GM12878 (cell line): ENCODE measurements around the gene METRNL. TPM values are rescaled to one million over a fixed set of nuclear protein-coding genes. Genes with fewer than 3 reads are reported as not detected.

Experiments used
- ATAC-seq: fragments of 200-7000 bp; cut with Tn5 transposase; 3 replicates; pipeline ENCODE4 v1.9.1; 2020; ENCODE audit warnings: mild to moderate bottlenecking, moderate library complexity
- BruUV-seq: library from RNA; stranded (reverse); fragments of 400-500 nt; replicated peaks from 2 replicates; lab custom pipeline; 2021; lab: Mats Ljungman, UMichigan
- CTCF ChIA-PET: fragments of 300-600 bp; sonication (Branson Sonifier 250); formaldehyde crosslinking; extraction: SDS; loops from one replicate; lab custom pipeline; 2021; ENCODE audit warnings: inconsistent platforms; lab: Yijun Ruan, JAX
- POLR2A ChIA-PET: fragments of 350-600 bp; formaldehyde crosslinking; extraction: SDS; loops from one replicate; lab custom pipeline; 2021; ENCODE audit warnings: inconsistent platforms; lab: Charles Lee
- RAD21 ChIA-PET: fragments of 300-600 bp; sonication (Branson Sonifier 250); formaldehyde crosslinking; loops from one replicate; lab custom pipeline; 2023; ENCODE audit warnings: antibody characterized with exemption; ENCODE audit not compliant: unreplicated experiment; lab: Charles Lee
- SMC1A ChIA-PET: fragments of 300-600 bp; sonication (Branson Sonifier 250); formaldehyde crosslinking; loops from one replicate; lab custom pipeline; 2023; ENCODE audit not compliant: unreplicated experiment, uncharacterized antibody; lab: Charles Lee
- DNase-seq: peaks from one replicate; pipeline ENCODE4 v3.0.0-alpha.2; 2011; ENCODE audit warnings: low read depth, low spot score
- FAIRE-seq: peaks from 3 replicates; lab custom pipeline; 2011; peaks lifted over from hg19 to GRCh38; lab: Jason Lieb, UNC
- H2AFZ ChIP-seq: 2 replicates; pipeline ENCODE4 v1.6.0; 2011; ENCODE audit warnings: low read depth, low read length, control low read depth; ENCODE audit not compliant: control insufficient read depth
- H3K27ac ChIP-seq: 2 replicates; pipeline ENCODE4 v1.5.1; 2011; ENCODE audit warnings: control low read depth; ENCODE audit not compliant: control insufficient read depth, insufficient read depth
- H3K27me3 ChIP-seq, 2 experiments: replicated peaks in 1 of 2; 2 replicates each; pipeline versions ENCODE4 v1.6.0 to v1.6.1; 2011; ENCODE audit warnings: low read length in 1 of 2; ENCODE audit not compliant: control insufficient read depth in 2 of 2, insufficient read depth in 2 of 2
- H3K36me3 ChIP-seq, 2 experiments: 2 replicates each; pipeline ENCODE4 v1.5.1; 2011; ENCODE audit warnings: low read length in 1 of 2; ENCODE audit not compliant: control insufficient read depth in 2 of 2, insufficient read depth in 2 of 2
- H3K4me1 ChIP-seq: 2 replicates; pipeline ENCODE4 v1.6.1; 2011; ENCODE audit warnings: mild to moderate bottlenecking, low read length, moderate library complexity, mixed read lengths; ENCODE audit not compliant: control insufficient read depth, insufficient read depth
- H3K4me2 ChIP-seq: 2 replicates; pipeline ENCODE4 v1.6.0; 2011; ENCODE audit warnings: control low read depth; ENCODE audit not compliant: control insufficient read depth, insufficient read depth
- H3K4me3 ChIP-seq: fragments of 200-600 bp; sonication (generic); 2 replicates; pipeline ENCODE4 v1.5.1; 2016
- H3K79me2 ChIP-seq: 2 replicates; pipeline ENCODE4 v1.6.0; 2011; ENCODE audit warnings: low read length; ENCODE audit not compliant: control insufficient read depth, insufficient read depth
- H3K9ac ChIP-seq: 2 replicates; pipeline ENCODE4 v1.8.0; 2011; ENCODE audit warnings: low read length, control low read depth, mixed read lengths; ENCODE audit not compliant: control insufficient read depth, insufficient read depth
- H3K9me3 ChIP-seq: replicated peaks from 3 replicates; pipeline ENCODE4 v1.5.1; 2011; ENCODE audit warnings: mild to moderate bottlenecking, low read length; ENCODE audit not compliant: control insufficient read depth, insufficient read depth
- H4K20me1 ChIP-seq: 2 replicates; pipeline ENCODE4 v1.6.0; 2011; ENCODE audit not compliant: control insufficient read depth, insufficient read depth
- BACH1 ChIP-seq: fragments of 450-650 bp; IDR thresholded peaks from 2 replicates; pipeline ENCODE4 v1.6.1; 2017; ENCODE audit warnings: mild to moderate bottlenecking, borderline replicate concordance
- CBX5 ChIP-seq: sonication (generic); IDR thresholded peaks from 2 replicates; pipeline ENCODE4 v1.6.1; 2016; ENCODE audit warnings: low read depth, moderate library complexity, mild to moderate bottlenecking, inconsistent platforms
- CREB1 ChIP-seq: IDR thresholded peaks from 2 replicates; pipeline ENCODE4 v1.6.1; 2012; ENCODE audit warnings: low read depth, mild to moderate bottlenecking, inconsistent platforms
- DPF2 ChIP-seq: fragments of 450-650 bp; IDR thresholded peaks from 2 replicates; pipeline ENCODE4 v1.6.1; 2017; ENCODE audit warnings: mild to moderate bottlenecking
- FOXK2 ChIP-seq: fragments of 450-650 bp; IDR thresholded peaks from 2 replicates; pipeline ENCODE4 v1.6.1; 2017; ENCODE audit warnings: mild to moderate bottlenecking, moderate library complexity
- IKZF1 ChIP-seq: fragments of 450-650 bp; conservative IDR thresholded peaks from 2 replicates; pipeline ENCODE4 v1.6.1; 2017; ENCODE audit warnings: antibody characterized with exemption, mild to moderate bottlenecking
- POLR2A ChIP-seq: IDR thresholded peaks from 2 replicates; pipeline ENCODE4 v1.6.1; 2011; ENCODE audit warnings: low read depth, mild to moderate bottlenecking, low read length
- RUNX3 ChIP-seq: IDR thresholded peaks from 2 replicates; pipeline ENCODE4 v1.6.1; 2012; ENCODE audit warnings: low read length, inconsistent platforms
- SIX5 ChIP-seq: IDR thresholded peaks from 2 replicates; pipeline ENCODE4 v1.6.1; 2011; ENCODE audit warnings: mild to moderate bottlenecking, low read depth, low read length, moderate library complexity; ENCODE audit not compliant: severe bottlenecking
- STAT1 ChIP-seq: fragments of 450-650 bp; conservative IDR thresholded peaks from 2 replicates; pipeline ENCODE4 v1.6.1; 2014; ENCODE audit warnings: antibody characterized with exemption, mild to moderate bottlenecking
- TARDBP ChIP-seq: IDR thresholded peaks from 2 replicates; pipeline ENCODE4 v1.6.1; 2016; ENCODE audit warnings: borderline replicate concordance
- ZNF207 ChIP-seq: fragments of 450-650 bp; IDR thresholded peaks from 2 replicates; pipeline ENCODE4 v1.6.1; 2014; ENCODE audit warnings: antibody characterized with exemption, mild to moderate bottlenecking, borderline replicate concordance
- ZNF274 ChIP-seq: IDR thresholded peaks from one replicate; pipeline ENCODE4 v1.8.0; 2011; ENCODE audit not compliant: insufficient read length, insufficient read depth
- WGBS: methylation state at CpG from one replicate; pipeline ENCODE4 v1.1.6; 2016; ENCODE audit warnings: low lambda C conversion rate; ENCODE audit not compliant: insufficient replicate concordance, insufficient coverage; ENCODE audit errors: missing lambda C conversion rate; 5-methylcytosine and 5-hydroxymethylcytosine counted together
- in situ Hi-C: fragments of 300-500 bp; cut with MboI; formaldehyde crosslinking; loops from 9 replicates; pipeline ENCODE4 v1.14.3; 2018; ENCODE audit warnings: mixed read lengths
- intact Hi-C: fragments of 100-400 bp; cut with micrococcal nuclease; formaldehyde crosslinking; loops from one replicate; pipeline ENCODE4 v1.14.2; 2022; ENCODE audit not compliant: unreplicated experiment
- polyA plus RNA-seq, 11 experiments: library from polyadenylated mRNA; depleted of rRNA in 4 of 11; unstranded in 6 of 11; stranded (reverse) in 5 of 11; fragments of >200 nt; fragmentation: Nextera tagmentation in 4 of 11; fragmentation: Illumina TruSeq in 1 of 11; extraction: Ambion mirVana in 4 of 11; extraction: Trizol in 1 of 11; gene quantifications; 1 replicate in 1 of 11; 2 replicates in 10 of 11; pipeline versions ENCODE4 v1.2.1 to v1.2.3, GENCODE V29; 2011 to 2016; ENCODE audit warnings: inconsistent platforms in 2 of 11, missing spikeins in 2 of 11, low read depth in 1 of 11
- total RNA-seq, 4 experiments: library from RNA; depleted of rRNA in 3 of 4; stranded (reverse); fragments of >200 nt in 3 of 4; fragmentation: Illumina TruSeq in 1 of 4; extraction: Trizol in 1 of 4; gene quantifications; 2 replicates each; pipeline versions ENCODE4 v1.2.1 to v1.2.3, GENCODE V29; 2013 to 2021
- TF ChIP-seq, protein P1 (sequence below): fragments of 450-650 bp; IDR thresholded peaks from 2 replicates; pipeline ENCODE4 v1.6.1; 2014; ENCODE audit warnings: mild to moderate bottlenecking
- TF ChIP-seq, protein P2 (sequence below): fragments of 150-350 bp; IDR thresholded peaks from 2 replicates; pipeline ENCODE4 v1.6.1; 2014; ENCODE audit warnings: mild to moderate bottlenecking, low read depth, low read length
- TF ChIP-seq, protein P3 (sequence below): fragments of 450-650 bp; IDR thresholded peaks from 2 replicates; pipeline ENCODE4 v1.6.1; 2017; ENCODE audit warnings: low read depth, mild to moderate bottlenecking, moderate library complexity
- TF ChIP-seq, protein P4 (sequence below): IDR thresholded peaks from 2 replicates; pipeline ENCODE4 v1.6.1; 2012; ENCODE audit warnings: low read depth, low read length, improper control_type of control experiment
- TF ChIP-seq, protein P5 (sequence below): fragments of 450-650 bp; IDR thresholded peaks from 2 replicates; pipeline ENCODE4 v1.6.1; 2016; ENCODE audit warnings: mild to moderate bottlenecking

METRNL gene
- total and polyA plus RNA-seq, 10 of the 15 experiments (the other 5 are each of a cell fraction or from before 2014, with no cell fraction given), result 0.05 to 3.7 (median 0.48) TPM; not detected in 2

DNA sequence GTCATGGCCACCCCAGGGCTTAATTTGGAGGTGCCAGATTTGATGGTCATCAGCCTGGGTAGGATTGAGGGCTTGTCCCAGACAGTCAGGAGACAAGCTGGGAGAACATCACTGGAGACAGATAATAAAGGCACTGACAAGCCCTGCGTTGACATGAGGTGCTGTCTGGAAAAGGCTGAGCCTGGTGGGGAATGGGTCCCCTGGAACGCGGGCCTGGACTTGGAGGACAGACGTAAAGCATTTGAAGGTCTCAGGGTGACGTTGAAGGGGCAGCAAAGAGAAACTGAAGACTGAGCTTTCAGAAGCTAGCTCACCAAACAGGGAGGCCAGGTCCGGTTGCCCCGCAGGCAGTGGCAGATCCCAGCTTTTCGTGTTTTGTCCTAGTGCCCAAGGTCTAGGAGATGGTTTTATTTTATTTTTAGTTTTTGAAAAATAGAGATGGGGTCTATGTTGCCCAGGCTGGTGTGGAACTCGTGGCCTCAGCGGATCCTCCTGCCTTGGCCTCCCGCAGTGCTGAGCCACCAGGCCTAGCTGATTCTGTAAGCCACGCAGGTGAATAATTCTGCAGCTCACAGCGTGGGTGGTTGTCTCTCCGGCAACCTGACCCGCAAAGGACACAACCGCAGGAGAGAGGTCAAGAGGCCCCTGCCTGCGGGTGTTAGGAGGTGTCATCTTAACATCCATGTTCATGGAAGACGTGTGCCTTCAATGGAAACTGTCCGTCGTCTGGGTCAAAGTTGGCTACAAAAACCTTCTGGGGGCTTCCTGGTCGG is 37.6 kb downstream of the METRNL start (continued):
- no peak for TF ChIP-seq ZNF274

DNA sequence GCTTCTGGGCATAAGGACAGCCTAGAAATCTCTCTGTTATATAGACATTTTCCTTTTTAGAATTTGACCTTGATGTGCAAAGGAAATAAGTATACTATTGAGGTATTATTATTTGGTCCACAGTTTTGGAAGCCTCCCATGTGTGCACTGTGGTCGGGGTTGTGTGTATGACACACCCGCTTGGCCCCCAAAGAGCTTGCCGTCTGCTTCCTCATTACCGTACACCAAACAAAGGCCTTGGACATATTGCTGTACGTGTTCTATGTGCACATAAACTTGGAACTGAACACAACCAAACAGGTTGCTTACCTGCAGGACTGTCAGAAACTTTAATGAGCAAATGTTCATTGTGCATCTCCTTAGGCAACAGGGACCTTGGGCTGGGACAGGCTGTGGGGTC is 38.2 kb downstream of the METRNL start:
- Histone ChIP-seq H3K4me2 (no peak overlapping the region), H3K27ac (no peak overlapping the region), H3K9ac (no peak overlapping the region), H3K9me3 (no peaks in the 10 kb centered on the region), H3K36me3 (no peaks in the 10 kb centered on the region), H3K27me3 (no peaks in the 10 kb centered on the region; a peak in 2 of 4 replicates), H4K20me1 (no peaks in the 10 kb centered on the region), H3K79me2 (no peaks in the 10 kb centered on the region), H2AFZ (no peak overlapping the region), H3K4me1 (no peaks in the 10 kb centered on the region; the same call in 1 of the 2 replicates), H3K4me3 (no peak overlapping the region)
- ChIA-PET POLR2A (no interaction called here), RAD21 (no interaction called here), SMC1A (no interaction called here), CTCF (no interaction called here)
- WGBS, result 39% methylated on average over 5 of the region's 5 CpGs
- in situ Hi-C loops (no loop called here), intact Hi-C loops (no loop called here)
- no peak for DNase-seq
- no TSS peak for BruUV-seq
- no peak for FAIRE-seq
- ATAC-seq, result no peak
- TF ChIP-seq ZNF207 (no peak), POLR2A (no peak), IKZF1 (no peak), ZNF274 (no peak), SIX5 (no peak), CBX5 (no peak), STAT1 (no peak), CREB1 (no peak), DPF2 (no peak), TARDBP (no peak), BACH1 (no peak), FOXK2 (no peak), RUNX3 (no peak)
- TF ChIP-seq, protein P1, sequence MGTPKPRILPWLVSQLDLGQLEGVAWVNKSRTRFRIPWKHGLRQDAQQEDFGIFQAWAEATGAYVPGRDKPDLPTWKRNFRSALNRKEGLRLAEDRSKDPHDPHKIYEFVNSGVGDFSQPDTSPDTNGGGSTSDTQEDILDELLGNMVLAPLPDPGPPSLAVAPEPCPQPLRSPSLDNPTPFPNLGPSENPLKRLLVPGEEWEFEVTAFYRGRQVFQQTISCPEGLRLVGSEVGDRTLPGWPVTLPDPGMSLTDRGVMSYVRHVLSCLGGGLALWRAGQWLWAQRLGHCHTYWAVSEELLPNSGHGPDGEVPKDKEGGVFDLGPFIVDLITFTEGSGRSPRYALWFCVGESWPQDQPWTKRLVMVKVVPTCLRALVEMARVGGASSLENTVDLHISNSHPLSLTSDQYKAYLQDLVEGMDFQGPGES, result no peak
- TF ChIP-seq, protein P2, sequence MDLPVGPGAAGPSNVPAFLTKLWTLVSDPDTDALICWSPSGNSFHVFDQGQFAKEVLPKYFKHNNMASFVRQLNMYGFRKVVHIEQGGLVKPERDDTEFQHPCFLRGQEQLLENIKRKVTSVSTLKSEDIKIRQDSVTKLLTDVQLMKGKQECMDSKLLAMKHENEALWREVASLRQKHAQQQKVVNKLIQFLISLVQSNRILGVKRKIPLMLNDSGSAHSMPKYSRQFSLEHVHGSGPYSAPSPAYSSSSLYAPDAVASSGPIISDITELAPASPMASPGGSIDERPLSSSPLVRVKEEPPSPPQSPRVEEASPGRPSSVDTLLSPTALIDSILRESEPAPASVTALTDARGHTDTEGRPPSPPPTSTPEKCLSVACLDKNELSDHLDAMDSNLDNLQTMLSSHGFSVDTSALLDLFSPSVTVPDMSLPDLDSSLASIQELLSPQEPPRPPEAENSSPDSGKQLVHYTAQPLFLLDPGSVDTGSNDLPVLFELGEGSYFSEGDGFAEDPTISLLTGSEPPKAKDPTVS, result no peak
- TF ChIP-seq, protein P3, sequence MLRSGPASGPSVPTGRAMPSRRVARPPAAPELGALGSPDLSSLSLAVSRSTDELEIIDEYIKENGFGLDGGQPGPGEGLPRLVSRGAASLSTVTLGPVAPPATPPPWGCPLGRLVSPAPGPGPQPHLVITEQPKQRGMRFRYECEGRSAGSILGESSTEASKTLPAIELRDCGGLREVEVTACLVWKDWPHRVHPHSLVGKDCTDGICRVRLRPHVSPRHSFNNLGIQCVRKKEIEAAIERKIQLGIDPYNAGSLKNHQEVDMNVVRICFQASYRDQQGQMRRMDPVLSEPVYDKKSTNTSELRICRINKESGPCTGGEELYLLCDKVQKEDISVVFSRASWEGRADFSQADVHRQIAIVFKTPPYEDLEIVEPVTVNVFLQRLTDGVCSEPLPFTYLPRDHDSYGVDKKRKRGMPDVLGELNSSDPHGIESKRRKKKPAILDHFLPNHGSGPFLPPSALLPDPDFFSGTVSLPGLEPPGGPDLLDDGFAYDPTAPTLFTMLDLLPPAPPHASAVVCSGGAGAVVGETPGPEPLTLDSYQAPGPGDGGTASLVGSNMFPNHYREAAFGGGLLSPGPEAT, result no peak
- TF ChIP-seq, protein P4, sequence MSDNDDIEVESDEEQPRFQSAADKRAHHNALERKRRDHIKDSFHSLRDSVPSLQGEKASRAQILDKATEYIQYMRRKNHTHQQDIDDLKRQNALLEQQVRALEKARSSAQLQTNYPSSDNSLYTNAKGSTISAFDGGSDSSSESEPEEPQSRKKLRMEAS, result no peak
- TF ChIP-seq, protein P5, sequence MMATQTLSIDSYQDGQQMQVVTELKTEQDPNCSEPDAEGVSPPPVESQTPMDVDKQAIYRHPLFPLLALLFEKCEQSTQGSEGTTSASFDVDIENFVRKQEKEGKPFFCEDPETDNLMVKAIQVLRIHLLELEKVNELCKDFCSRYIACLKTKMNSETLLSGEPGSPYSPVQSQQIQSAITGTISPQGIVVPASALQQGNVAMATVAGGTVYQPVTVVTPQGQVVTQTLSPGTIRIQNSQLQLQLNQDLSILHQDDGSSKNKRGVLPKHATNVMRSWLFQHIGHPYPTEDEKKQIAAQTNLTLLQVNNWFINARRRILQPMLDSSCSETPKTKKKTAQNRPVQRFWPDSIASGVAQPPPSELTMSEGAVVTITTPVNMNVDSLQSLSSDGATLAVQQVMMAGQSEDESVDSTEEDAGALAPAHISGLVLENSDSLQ, result no peak
